Upper lobe of left lung (tissue), 6 donors: ENCODE data around the gene SUFU. TPM values are rescaled to one million over a fixed set of nuclear protein-coding genes. Genes with fewer than 3 reads are reported as not detected.

Experiments
- ATAC-seq, 2 donors: fragments of 200-7000 bp; cut with Tn5 transposase; one replicate each; pipeline ENCODE4 v1.9.1; 2022; ENCODE audit warnings: mild to moderate bottlenecking in 2 of 2, moderate library complexity in 2 of 2; ENCODE audit not compliant: low FRiP score in 2 of 2
- DNase-seq, 2 donors: peaks; one replicate each; pipeline ENCODE4 v3.0.0-alpha.2; 2019 to 2020
- H3K27ac ChIP-seq, 4 donors: fragments of 200-600 bp; sonication (generic); one replicate each; pipeline ENCODE4 v1.5.1; 2016 to 2019
- H3K27me3 ChIP-seq, 4 donors: fragments of 200-600 bp; sonication (generic); one replicate each; pipeline ENCODE4 v1.5.1; 2017 to 2019
- H3K36me3 ChIP-seq, 4 donors: fragments of 200-600 bp; sonication (generic); one replicate each; pipeline ENCODE4 v1.5.1; 2016 to 2019
- H3K4me1 ChIP-seq, 4 donors: fragments of 200-600 bp; sonication (generic); one replicate each; pipeline ENCODE4 v1.5.1; 2018 to 2019
- H3K4me3 ChIP-seq, 4 donors: fragments of 200-600 bp; sonication (generic); one replicate each; pipeline ENCODE4 v1.5.1; 2017 to 2019; ENCODE audit warnings: mild to moderate bottlenecking in 2 of 4, moderate library complexity in 1 of 4
- H3K9me3 ChIP-seq, 4 donors: fragments of 200-600 bp; sonication (generic); one replicate each; pipeline ENCODE4 v1.5.1; 2018 to 2019
- EP300 ChIP-seq, 4 donors: sonication (generic); formaldehyde crosslinking; IDR thresholded peaks; one replicate each; pipeline ENCODE4 v1.5.1; 2017; ENCODE audit warnings: antibody characterized with exemption in 4 of 4, control low read depth in 2 of 4
- POLR2A ChIP-seq, 4 donors: fragments of 450-650 bp; IDR thresholded peaks; one replicate each; pipeline ENCODE4 v1.5.1; 2016 to 2017; ENCODE audit warnings: antibody characterized with exemption in 4 of 4, mild to moderate bottlenecking in 2 of 4
- POLR2AphosphoS5 ChIP-seq, 2 donors: sonication (generic); formaldehyde crosslinking; IDR thresholded peaks; one replicate each; pipeline ENCODE4 v1.5.1; 2017; ENCODE audit warnings: antibody characterized with exemption in 2 of 2
- WGBS, 2 donors: methylation state at CpG; one replicate each; pipeline ENCODE4 v1.1.5; 2017 to 2018; 5-methylcytosine and 5-hydroxymethylcytosine counted together
- total RNA-seq, 6 donors: library from RNA; depleted of rRNA in 4 of 6; stranded (reverse); fragments of >200 nt in 4 of 6; gene quantifications; one replicate each; pipeline versions ENCODE4 v1.1.0 to v1.2.1, GENCODE V29; 2016 to 2021
- TF ChIP-seq, protein P1 (sequence below), 6 experiments: fragments of 450-650 bp in 4 of 6; fragments of 200-600 bp in 2 of 6; sonication (generic) in 2 of 6; IDR thresholded peaks; one replicate each; pipeline ENCODE4 v1.5.1; 2016 to 2019; ENCODE audit warnings: antibody characterized with exemption in 6 of 6
- donor health status: DM: no; HTN: no; CAD: no; lungs with moderate emphysema.
- donor health status: DM: no; HTN: yes; CAD: no; lungs with severe emphysema.

The SUFU gene
- total RNA-seq, 6 donors from 2014 or later, result 4.1 to 15.7 (median 11.9) TPM

DNA sequence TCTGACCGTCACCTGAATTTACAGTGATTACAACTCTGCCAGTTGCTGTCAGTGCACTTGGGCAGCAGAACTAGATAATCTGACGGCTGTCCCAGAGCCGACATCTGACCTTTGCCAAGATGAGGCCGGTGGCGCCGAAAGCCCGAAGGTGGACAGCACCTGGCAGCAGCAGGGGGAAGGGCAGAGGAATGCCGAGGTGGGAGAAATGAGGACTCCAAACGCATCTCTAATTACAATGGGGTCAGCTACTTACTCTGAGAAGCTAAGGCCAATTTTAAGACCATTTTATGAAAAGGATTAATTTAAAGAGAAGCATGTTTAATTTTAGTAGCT is 174.3 kb downstream of the SUFU start:
- H3K36me3 ChIP-seq, result peaks cover 0 to 7% (median 0%) of the 10 kb centered on the region in 4 donors
- 88 to 91% methylated on average over 9 of the region's 9 CpGs for WGBS, 2 donors
- H3K4me1 ChIP-seq, result peaks cover 46 to 66% (median 63%) of the 10 kb centered on the region in 4 donors
- no peak for DNase-seq
- no peak for ATAC-seq
- no peaks in the 10 kb centered on the region for H3K27me3 ChIP-seq
- TF ChIP-seq POLR2AphosphoS5 (IDR thresholded peaks at IDR 0.05) (no peak), POLR2A (IDR thresholded peaks at IDR 0.05) (no peak), EP300 (IDR thresholded peaks at IDR 0.05) (no peak)
- TF ChIP-seq, protein P1, sequence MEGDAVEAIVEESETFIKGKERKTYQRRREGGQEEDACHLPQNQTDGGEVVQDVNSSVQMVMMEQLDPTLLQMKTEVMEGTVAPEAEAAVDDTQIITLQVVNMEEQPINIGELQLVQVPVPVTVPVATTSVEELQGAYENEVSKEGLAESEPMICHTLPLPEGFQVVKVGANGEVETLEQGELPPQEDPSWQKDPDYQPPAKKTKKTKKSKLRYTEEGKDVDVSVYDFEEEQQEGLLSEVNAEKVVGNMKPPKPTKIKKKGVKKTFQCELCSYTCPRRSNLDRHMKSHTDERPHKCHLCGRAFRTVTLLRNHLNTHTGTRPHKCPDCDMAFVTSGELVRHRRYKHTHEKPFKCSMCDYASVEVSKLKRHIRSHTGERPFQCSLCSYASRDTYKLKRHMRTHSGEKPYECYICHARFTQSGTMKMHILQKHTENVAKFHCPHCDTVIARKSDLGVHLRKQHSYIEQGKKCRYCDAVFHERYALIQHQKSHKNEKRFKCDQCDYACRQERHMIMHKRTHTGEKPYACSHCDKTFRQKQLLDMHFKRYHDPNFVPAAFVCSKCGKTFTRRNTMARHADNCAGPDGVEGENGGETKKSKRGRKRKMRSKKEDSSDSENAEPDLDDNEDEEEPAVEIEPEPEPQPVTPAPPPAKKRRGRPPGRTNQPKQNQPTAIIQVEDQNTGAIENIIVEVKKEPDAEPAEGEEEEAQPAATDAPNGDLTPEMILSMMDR (IDR thresholded peaks at IDR 0.05), result no peak
- H3K9me3 ChIP-seq, result no peaks in the 10 kb centered on the region
- peak overlapping the region in 3 of 4 donors; percentile 62 to 88 (median 84) for H3K27ac ChIP-seq
- H3K4me3 ChIP-seq, result no peak overlapping the region

DNA sequence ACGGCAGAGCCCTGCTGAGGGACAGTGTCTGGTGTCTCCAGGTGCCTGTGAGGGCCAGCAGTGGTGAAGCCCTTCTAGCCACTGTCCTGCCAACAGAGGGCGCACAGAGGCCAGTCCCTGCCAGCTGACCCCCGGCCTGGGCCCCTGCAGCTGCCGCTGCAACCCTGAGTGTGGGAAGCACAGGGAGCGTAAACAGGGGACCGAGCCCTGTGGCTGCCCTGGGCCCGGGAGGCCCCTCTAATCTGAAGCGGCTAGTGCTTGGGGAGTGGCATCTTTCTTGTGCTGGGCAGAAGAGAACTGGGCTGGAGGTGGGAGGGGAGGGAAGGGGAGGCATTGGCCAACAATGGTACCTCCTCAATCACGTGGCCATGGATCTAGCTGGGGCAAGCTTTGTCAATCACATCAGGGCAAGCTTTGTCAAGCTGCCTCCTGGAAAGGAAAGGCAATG is 175.1 kb downstream of the SUFU start:
- 7 to 41% methylated on average over 6 to 9 of the region's 9 CpGs for WGBS, 2 donors
- Histone ChIP-seq H3K4me1 (peaks cover 41 to 59% (median 55%) of the 10 kb centered on the region in 4 donors), H3K36me3 (peaks cover 0 to 11% (median 0%) of the 10 kb centered on the region in 4 donors), H3K4me3 (peak overlapping the region in 2 of 4 donors; percentile 11 to 35), H3K27me3 (no peaks in the 10 kb centered on the region), H3K27ac (peak overlapping the region in 3 of 4 donors; percentile 62 to 88 (median 84)), H3K9me3 (no peaks in the 10 kb centered on the region)
- DNase-seq (peak; percentile 87 to 88), ATAC-seq (peak; percentile 67 to 76)
- TF ChIP-seq POLR2A (IDR thresholded peaks at IDR 0.05) (peak in 1 of 4 donors; percentile 13), EP300 (IDR thresholded peaks at IDR 0.05) (no peak)
- TF ChIP-seq, protein P1 (IDR thresholded peaks at IDR 0.05), result peak; percentile 60 to 79 (median 70)

DNA sequence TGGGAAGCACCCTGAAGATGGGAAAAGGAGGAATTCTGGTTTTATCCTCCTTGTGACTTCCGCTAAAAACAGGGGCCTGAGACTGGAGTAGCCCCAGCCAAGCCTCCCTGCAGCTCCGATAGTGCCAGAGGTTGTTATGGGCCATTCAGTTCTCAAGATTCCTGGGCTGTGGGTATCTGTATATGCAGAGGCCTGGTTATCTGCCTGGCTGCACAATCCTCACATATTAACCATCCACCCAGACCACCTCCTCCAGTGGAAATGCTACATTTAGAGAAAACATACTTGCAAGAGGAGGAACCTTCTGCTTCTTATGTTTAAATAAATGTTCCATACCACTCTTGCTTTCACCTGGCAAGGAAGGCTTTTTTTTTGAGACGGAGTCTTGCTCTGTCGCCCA is 175.8 kb downstream of the SUFU start:
- peak overlapping the region in 3 of 4 donors; percentile 62 to 88 (median 84) for H3K27ac ChIP-seq

DNA sequence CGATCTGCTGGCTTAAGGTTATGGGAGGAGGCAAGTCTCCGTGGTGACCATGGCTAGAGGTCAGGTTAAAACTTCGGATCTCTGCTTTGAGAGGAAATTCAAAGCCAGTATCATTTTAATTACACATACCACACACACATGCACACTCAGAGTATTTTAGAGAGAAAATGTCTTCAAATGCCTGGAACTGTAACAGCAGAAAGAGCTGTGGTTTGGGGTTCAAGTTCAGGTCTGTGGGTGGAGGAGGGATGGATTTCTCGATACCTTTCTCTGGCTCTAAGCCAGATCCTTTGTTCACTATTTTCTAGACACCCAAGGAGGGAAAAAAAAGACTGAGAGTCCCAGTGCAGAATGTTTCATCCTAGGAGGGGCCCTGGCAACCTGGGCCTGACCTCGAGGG is 177.9 kb downstream of the SUFU start:
- no peak for DNase-seq
- no peak overlapping the region for H3K4me3 ChIP-seq
- 80 to 84% methylated on average over 5 of the region's 5 CpGs for WGBS, 2 donors
- TF ChIP-seq POLR2AphosphoS5 (IDR thresholded peaks at IDR 0.05), result no peak
- TF ChIP-seq, protein P1 (IDR thresholded peaks at IDR 0.05), result no peak
- TF ChIP-seq POLR2A (IDR thresholded peaks at IDR 0.05), result no peak
- no peaks in the 10 kb centered on the region for H3K9me3 ChIP-seq
- H3K4me1 ChIP-seq, result peaks cover 14 to 32% (median 26%) of the 10 kb centered on the region in 4 donors
- peaks cover 0 to 23% (median 7%) of the 10 kb centered on the region in 4 donors for H3K36me3 ChIP-seq
- no peak overlapping the region for H3K27ac ChIP-seq
- H3K27me3 ChIP-seq, result no peaks in the 10 kb centered on the region
- ATAC-seq, result no peak

More for the DNA sequence above, 175.8 kb downstream of the SUFU start:
- Histone ChIP-seq H3K27me3 (no peaks in the 10 kb centered on the region), H3K36me3 (peaks cover 0 to 15% (median 0%) of the 10 kb centered on the region in 4 donors), H3K9me3 (no peaks in the 10 kb centered on the region), H3K4me3 (no peak overlapping the region), H3K4me1 (peaks cover 35 to 54% (median 47%) of the 10 kb centered on the region in 4 donors)
- WGBS, 2 donors, result 97 to 100% methylated on average over 2 to 4 of the region's 4 CpGs
- TF ChIP-seq POLR2A (IDR thresholded peaks at IDR 0.05) (no peak), EP300 (IDR thresholded peaks at IDR 0.05) (no peak), POLR2AphosphoS5 (IDR thresholded peaks at IDR 0.05) (no peak)
- TF ChIP-seq, protein P1 (IDR thresholded peaks at IDR 0.05), result no peak
- DNase-seq (no peak), ATAC-seq (no peak)

DNA sequence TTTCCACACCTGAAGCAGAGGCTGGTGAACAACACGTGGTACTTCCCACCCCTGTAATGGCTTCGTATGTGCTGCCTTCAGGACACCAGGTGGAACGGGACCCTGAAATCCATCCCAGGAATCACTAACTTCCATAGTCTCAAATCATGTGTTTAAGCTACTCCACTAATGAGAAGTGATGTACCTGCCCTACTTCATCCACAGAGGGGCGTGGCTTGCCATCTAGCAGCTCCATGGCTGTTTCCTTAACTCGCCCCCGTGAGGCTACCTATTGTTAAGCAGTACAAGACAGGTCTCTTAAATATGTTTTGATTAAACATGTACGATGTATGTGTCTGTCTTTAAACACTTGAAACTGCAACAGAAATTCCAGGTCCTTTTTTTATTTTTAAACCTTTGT is 178.6 kb downstream of the SUFU start:
- no peak overlapping the region for H3K27ac ChIP-seq

More for the DNA sequence above, 178.6 kb downstream of the SUFU start:
- ATAC-seq (peak in 1 of 2 donors; percentile 70), DNase-seq (peak in 1 of 2 donors; percentile 79)
- no peak overlapping the region for H3K4me3 ChIP-seq
- TF ChIP-seq EP300 (IDR thresholded peaks at IDR 0.05), result no peak
- TF ChIP-seq, protein P1 (IDR thresholded peaks at IDR 0.05), result no peak
- no peak for TF ChIP-seq POLR2A (IDR thresholded peaks at IDR 0.05)
- TF ChIP-seq POLR2AphosphoS5 (IDR thresholded peaks at IDR 0.05), result no peak
- no peaks in the 10 kb centered on the region for H3K9me3 ChIP-seq
- WGBS, 2 donors, result 72 to 75% methylated on average over 7 of the region's 7 CpGs
- H3K4me1 ChIP-seq, result peaks cover 7 to 25% (median 19%) of the 10 kb centered on the region in 4 donors
- H3K36me3 ChIP-seq, result peaks cover 0 to 23% (median 7%) of the 10 kb centered on the region in 4 donors
- no peaks in the 10 kb centered on the region for H3K27me3 ChIP-seq
